Endothelial cell (in vitro differentiated cells): ENCODE results near the gene SIGLEC1. TPM values are rescaled to one million over a fixed set of nuclear protein-coding genes. Genes with fewer than 3 reads are reported as not detected.

Experiments used
- DNase-seq: peaks from one replicate; pipeline ENCODE4 v3.0.0; 2021; ENCODE audit warnings: low spot score
- H3K27ac Mint-ChIP-seq: one replicate; pipeline ENCODE4 v1.8.0; 2021; ENCODE audit warnings: mixed read lengths, inconsistent platforms; ENCODE audit not compliant: unreplicated experiment
- H3K27me3 Mint-ChIP-seq: one replicate; pipeline ENCODE4 v1.8.0; 2021; ENCODE audit warnings: mild to moderate bottlenecking, moderate library complexity, mixed read lengths, inconsistent platforms; ENCODE audit not compliant: unreplicated experiment
- H3K36me3 Mint-ChIP-seq: one replicate; pipeline ENCODE4 v1.8.0; 2021; ENCODE audit warnings: mild to moderate bottlenecking, low read depth, mixed read lengths, inconsistent platforms; ENCODE audit not compliant: unreplicated experiment
- H3K4me1 Mint-ChIP-seq: one replicate; pipeline ENCODE4 v1.8.0; 2021; ENCODE audit warnings: mild to moderate bottlenecking, mixed read lengths, inconsistent platforms; ENCODE audit not compliant: unreplicated experiment
- H3K4me3 Mint-ChIP-seq: one replicate; pipeline ENCODE4 v1.8.0; 2021; ENCODE audit warnings: mild to moderate bottlenecking, mixed read lengths, inconsistent platforms; ENCODE audit not compliant: unreplicated experiment
- H3K9me3 Mint-ChIP-seq: one replicate; pipeline ENCODE4 v1.8.0; 2021; ENCODE audit warnings: mixed read lengths, inconsistent platforms; ENCODE audit not compliant: unreplicated experiment
- total RNA-seq: library from RNA; stranded (reverse); fragmentation: NEBNext Ultra II Directional; extraction: Animal tissue kit (Norgen Biotek cat#: 25700); gene quantifications from one replicate; pipeline ENCODE4 v1.2.1, GENCODE V29; 2021; ENCODE audit not compliant: unreplicated experiment
- TF ChIP-seq, protein P1 (sequence below): fragments of 200-600 bp; sonication (generic); IDR thresholded peaks from one replicate; pipeline ENCODE4 v1.5.0; 2021; ENCODE audit warnings: antibody characterized with exemption; ENCODE audit not compliant: unreplicated experiment

Gene SIGLEC1
- total RNA-seq, 1 donor from 2014 or later = not detected

DNA sequence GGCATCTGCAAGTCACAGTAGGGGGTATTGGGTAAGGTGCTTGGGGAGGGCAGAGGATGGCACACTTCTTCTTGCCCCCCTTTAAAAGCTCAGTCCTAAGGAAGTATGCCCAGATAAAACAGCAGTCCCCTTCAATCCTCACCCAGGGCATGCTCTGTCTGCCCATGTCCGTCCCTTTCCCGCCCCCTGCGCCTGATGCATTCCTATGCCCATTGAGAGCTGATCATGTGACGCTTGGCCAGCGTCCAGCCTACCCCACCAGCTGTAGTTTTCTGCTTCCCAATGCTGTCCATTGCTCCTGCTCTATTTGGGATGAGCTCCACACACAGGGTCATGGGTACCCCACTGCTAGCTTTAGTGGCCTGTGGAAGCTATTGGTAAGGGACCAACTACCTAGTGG, 8.3 kb downstream of the SIGLEC1 start:
- Mint-ChIP-seq H3K27ac (no peak overlapping the region), H3K4me3 (no peak overlapping the region), H3K9me3 (no peaks in the 10 kb centered on the region), H3K36me3 (no peaks in the 10 kb centered on the region), H3K4me1 (no peaks in the 10 kb centered on the region), H3K27me3 (peaks cover 3% of the 10 kb centered on the region)
- TF ChIP-seq, protein P1, sequence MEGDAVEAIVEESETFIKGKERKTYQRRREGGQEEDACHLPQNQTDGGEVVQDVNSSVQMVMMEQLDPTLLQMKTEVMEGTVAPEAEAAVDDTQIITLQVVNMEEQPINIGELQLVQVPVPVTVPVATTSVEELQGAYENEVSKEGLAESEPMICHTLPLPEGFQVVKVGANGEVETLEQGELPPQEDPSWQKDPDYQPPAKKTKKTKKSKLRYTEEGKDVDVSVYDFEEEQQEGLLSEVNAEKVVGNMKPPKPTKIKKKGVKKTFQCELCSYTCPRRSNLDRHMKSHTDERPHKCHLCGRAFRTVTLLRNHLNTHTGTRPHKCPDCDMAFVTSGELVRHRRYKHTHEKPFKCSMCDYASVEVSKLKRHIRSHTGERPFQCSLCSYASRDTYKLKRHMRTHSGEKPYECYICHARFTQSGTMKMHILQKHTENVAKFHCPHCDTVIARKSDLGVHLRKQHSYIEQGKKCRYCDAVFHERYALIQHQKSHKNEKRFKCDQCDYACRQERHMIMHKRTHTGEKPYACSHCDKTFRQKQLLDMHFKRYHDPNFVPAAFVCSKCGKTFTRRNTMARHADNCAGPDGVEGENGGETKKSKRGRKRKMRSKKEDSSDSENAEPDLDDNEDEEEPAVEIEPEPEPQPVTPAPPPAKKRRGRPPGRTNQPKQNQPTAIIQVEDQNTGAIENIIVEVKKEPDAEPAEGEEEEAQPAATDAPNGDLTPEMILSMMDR = no peak
- no peak for DNase-seq

DNA sequence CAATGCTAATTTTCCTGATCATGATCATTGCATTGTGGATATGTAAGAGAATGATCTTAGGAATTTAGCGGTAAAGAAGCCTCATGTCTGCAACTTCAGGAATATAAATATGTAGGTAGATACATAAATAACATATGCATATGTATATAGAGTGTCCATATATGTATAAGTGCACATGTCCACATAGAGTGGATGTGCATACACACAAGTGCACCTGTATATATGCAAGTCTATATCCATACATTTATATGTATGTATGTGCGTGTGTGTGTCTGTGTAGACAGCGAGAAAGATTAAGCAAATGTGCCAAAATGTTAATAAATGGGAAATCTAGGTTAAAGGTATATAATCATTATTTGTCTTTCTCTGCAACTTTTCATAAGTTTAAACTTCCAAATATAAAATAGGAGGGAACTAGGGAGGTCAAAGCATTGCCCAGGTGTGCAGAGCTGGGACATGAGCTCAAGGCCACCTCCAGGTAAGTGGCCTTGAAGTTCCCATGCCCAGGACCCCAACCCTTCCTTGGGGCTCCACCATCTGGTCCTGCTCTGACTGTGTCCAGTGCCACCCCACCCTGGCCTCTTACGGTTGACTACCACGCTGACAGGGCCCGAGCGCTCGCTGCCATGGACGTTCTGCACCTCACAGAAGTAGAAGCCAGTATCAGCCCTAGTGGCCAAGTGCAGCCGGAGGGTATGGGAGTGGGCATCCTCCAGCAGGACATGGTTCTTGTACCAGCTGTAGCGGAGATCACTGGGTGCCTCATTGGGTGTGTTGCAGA, 9.6 kb downstream of the SIGLEC1 start:
- Mint-ChIP-seq H3K4me3 (no peak overlapping the region), H3K9me3 (no peaks in the 10 kb centered on the region)
- TF ChIP-seq, protein P1 = no peak

DNA sequence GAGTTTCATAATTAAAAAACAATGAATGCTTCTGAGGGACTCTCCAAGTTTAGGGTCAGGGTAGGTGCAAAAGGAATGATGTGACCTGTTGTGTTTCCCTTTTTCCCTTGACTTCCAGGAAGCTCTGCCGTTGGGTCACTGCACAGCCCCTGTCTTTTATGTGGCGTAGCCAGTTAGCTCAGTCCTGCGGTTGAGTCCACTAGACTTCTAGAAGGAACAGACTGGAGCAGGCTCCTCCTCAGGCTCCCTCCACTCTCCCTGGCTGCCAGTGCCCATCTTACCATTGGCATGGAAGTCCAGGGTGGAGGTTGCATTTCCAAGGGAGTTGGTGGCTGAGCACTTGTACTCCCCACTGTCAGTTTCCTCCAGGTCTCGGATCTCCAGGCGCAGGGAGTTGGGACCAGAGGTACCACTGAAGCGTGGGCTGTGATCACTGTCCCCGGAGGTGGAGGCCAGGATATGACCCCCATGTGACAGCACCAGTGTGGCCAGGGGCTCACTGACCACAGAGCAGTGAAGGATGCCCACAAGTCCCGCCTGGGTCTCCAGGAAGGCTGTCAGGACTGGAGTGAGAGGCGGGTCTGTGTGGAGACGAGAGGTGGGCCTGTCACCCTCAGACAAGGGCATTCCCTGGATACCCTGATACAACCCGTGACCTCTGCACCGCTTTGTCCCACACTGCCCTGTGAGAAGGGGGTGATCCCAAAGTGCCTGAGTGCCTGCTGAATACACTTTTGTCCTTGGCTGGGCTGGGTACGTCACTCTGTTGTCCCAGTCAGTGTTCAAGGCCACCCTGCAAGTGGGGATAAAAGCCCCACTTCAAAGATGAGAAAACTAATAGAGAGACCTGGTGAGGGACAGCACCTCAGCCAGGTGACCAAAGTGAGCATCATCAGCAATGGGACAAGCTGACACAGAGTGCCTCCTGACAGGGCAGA, 11.1 kb downstream of the SIGLEC1 start:
- no peaks in the 10 kb centered on the region for H3K4me1 Mint-ChIP-seq

More for the DNA sequence above, 9.6 kb downstream of the SIGLEC1 start:
- Mint-ChIP-seq H3K27me3 (peaks cover 2% of the 10 kb centered on the region), H3K36me3 (no peaks in the 10 kb centered on the region), H3K4me1 (no peaks in the 10 kb centered on the region), H3K27ac (no peak overlapping the region)
- no peak for DNase-seq

DNA sequence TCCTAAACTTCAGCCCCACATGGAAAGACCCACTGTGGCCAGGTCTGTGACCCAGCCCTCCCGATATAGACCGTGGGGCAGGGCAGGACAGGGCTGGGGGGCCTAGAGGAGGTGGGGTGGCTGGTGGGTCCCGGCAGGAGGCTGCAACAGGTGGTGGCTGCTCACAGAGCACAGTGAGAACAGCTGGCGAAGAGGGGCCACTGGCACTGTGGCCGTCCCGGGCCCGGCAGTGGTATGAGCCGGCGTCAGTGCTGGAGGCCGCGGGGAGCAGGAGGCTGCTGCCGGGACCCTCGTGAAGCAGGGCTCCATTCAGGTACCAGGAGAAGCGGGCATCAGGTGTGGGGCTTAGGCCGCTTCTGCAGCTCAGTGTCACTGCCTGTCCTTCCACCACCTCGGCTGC, 13.4 kb downstream of the SIGLEC1 start:
- Mint-ChIP-seq H3K4me3 (no peak overlapping the region), H3K9me3 (no peaks in the 10 kb centered on the region)

More for the DNA sequence above, 11.1 kb downstream of the SIGLEC1 start:
- no peak for DNase-seq
- no peaks in the 10 kb centered on the region for H3K36me3 Mint-ChIP-seq
- TF ChIP-seq, protein P1 = no peak
- peaks cover 2% of the 10 kb centered on the region for H3K27me3 Mint-ChIP-seq
- H3K27ac Mint-ChIP-seq = no peak overlapping the region
- no peak overlapping the region for H3K4me3 Mint-ChIP-seq
- H3K9me3 Mint-ChIP-seq = no peaks in the 10 kb centered on the region

More for the DNA sequence above, 13.4 kb downstream of the SIGLEC1 start:
- Mint-ChIP-seq H3K36me3 (no peaks in the 10 kb centered on the region), H3K27ac (no peak overlapping the region), H3K27me3 (peaks cover 2% of the 10 kb centered on the region), H3K4me1 (no peaks in the 10 kb centered on the region)
- TF ChIP-seq, protein P1 = no peak
- no peak for DNase-seq
